ENCODE measurements around the gene CCDC112.

CCDC112 gene

DNA sequence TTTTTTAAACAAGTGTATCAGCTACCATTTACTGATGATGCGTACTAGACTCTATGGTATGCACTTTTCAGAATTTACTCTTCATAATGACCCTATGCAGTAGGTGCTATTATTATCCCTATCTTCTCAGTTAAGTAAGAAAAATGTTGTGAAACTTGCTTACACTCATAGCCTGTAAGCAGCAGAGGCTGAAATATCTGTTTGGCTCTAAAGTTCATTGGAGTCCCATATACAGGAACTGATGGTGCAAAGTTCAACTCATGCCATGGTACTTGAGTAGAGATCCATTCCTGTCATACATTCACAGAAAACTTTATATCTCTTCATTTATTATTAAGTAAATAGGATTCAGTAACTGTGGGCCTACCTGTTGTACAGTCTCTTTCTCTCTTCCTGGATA, 41.4 kb upstream of the CCDC112 start:
- Histone ChIP-seq H3K4me3 (ENCODE audit: insufficient read depth, low read length, poor library complexity, severe bottlenecking) (no peak overlapping the region), H3K27me3 (ENCODE audit: low read length) (no peaks in the 10 kb centered on the region), H3K9me3 (ENCODE audit: insufficient read depth, low read length) (no peaks in the 10 kb centered on the region), H3K9ac (ENCODE audit: low read length) (no peak overlapping the region), H3K27ac (ENCODE audit: low read depth, low read length) (no peak overlapping the region), H2AFZ (ENCODE audit: low read depth, low read length, severe bottlenecking) (no peak overlapping the region), H3K4me2 (ENCODE audit: low read depth, low read length, poor library complexity, severe bottlenecking) (no peak overlapping the region), H4K20me1 (ENCODE audit: low read depth, low read length) (no peaks in the 10 kb centered on the region), H3K36me3 (ENCODE audit: low read length) (no peaks in the 10 kb centered on the region), H3K79me2 (ENCODE audit: insufficient read depth, low read length) (no peaks in the 10 kb centered on the region), H3F3A (ENCODE audit: insufficient read depth) (no peaks in the 10 kb centered on the region), H3K9me2 (replicated peaks; ENCODE audit: insufficient read depth, low read length) (no peaks in the 10 kb centered on the region)
- no peak for TF ChIP-seq EZH2phosphoT487 (conservative IDR thresholded peaks at IDR 0.05; ENCODE audit: low read length)
- TF ChIP-seq, protein P1, sequence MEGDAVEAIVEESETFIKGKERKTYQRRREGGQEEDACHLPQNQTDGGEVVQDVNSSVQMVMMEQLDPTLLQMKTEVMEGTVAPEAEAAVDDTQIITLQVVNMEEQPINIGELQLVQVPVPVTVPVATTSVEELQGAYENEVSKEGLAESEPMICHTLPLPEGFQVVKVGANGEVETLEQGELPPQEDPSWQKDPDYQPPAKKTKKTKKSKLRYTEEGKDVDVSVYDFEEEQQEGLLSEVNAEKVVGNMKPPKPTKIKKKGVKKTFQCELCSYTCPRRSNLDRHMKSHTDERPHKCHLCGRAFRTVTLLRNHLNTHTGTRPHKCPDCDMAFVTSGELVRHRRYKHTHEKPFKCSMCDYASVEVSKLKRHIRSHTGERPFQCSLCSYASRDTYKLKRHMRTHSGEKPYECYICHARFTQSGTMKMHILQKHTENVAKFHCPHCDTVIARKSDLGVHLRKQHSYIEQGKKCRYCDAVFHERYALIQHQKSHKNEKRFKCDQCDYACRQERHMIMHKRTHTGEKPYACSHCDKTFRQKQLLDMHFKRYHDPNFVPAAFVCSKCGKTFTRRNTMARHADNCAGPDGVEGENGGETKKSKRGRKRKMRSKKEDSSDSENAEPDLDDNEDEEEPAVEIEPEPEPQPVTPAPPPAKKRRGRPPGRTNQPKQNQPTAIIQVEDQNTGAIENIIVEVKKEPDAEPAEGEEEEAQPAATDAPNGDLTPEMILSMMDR (IDR thresholded peaks at IDR 0.05; ENCODE audit: insufficient read depth, low read length, poor library complexity, severe bottlenecking) = no peak

DNA sequence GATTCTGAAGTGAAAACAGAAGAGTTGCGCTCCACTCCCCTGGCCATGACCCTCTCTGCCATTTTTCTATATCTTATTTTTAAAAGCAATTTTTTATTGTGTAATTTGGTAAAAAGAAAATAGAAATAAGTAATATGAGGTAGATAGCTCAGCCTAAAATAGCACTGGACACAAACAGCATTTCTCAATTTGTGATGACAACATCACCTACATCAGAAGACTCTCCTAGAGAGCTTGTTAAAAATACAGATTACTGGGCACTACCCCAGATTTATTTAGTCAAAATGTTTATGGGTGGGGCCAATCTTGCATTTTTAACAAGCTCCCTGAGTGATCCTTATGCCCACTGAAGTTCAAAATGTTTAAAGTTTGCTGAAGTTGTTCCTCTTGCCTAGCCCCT, 40.5 kb upstream of the CCDC112 start:
- no peaks in the 10 kb centered on the region for H3F3A ChIP-seq (ENCODE audit: insufficient read depth)
- no peak overlapping the region for H3K4me3 ChIP-seq (ENCODE audit: insufficient read depth, low read length, poor library complexity, severe bottlenecking)
- no peak for TF ChIP-seq EZH2phosphoT487 (conservative IDR thresholded peaks at IDR 0.05; ENCODE audit: low read length)
- TF ChIP-seq, protein P1 (IDR thresholded peaks at IDR 0.05; ENCODE audit: insufficient read depth, low read length, poor library complexity, severe bottlenecking) = no peak
- no peak overlapping the region for H3K4me2 ChIP-seq (ENCODE audit: low read depth, low read length, poor library complexity, severe bottlenecking)
- no peak overlapping the region for H2AFZ ChIP-seq (ENCODE audit: low read depth, low read length, severe bottlenecking)
- no peaks in the 10 kb centered on the region for H4K20me1 ChIP-seq (ENCODE audit: low read depth, low read length)
- no peaks in the 10 kb centered on the region for H3K9me3 ChIP-seq (ENCODE audit: insufficient read depth, low read length)
- no peaks in the 10 kb centered on the region for H3K36me3 ChIP-seq (ENCODE audit: low read length)
- no peaks in the 10 kb centered on the region for H3K9me2 ChIP-seq (replicated peaks; ENCODE audit: insufficient read depth, low read length)
- H3K27ac ChIP-seq (ENCODE audit: low read depth, low read length) = no peak overlapping the region
- no peaks in the 10 kb centered on the region for H3K79me2 ChIP-seq (ENCODE audit: insufficient read depth, low read length)
- H3K27me3 ChIP-seq (ENCODE audit: low read length) = no peaks in the 10 kb centered on the region
- H3K9ac ChIP-seq (ENCODE audit: low read length) = no peak overlapping the region

DNA sequence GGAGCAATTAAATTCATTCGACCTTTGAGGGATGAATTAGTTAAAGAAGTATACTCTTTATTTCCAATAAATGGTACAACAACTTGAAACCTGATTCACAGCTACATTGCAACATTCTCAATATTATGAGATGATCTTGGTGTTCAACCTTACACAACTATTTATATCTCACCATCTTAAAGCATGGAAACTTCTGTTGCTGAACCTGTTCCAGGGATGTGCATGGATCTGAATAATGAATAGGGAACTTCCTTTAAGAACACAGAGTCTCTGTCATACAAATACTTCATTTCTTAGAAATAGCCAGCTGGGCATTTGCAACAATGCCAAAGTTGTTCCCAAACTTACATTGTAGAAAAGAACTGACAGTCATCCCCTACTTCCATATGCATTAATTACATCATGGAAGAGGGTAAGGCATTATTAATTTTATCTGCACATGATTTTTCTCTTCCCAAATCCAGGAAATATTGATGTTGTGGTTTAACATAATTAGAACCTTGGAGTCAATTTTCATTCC, 39.8 kb upstream of the CCDC112 start:
- Histone ChIP-seq H3K9ac (ENCODE audit: low read length) (no peak overlapping the region), H3K27ac (ENCODE audit: low read depth, low read length) (no peak overlapping the region), H3K79me2 (ENCODE audit: insufficient read depth, low read length) (no peaks in the 10 kb centered on the region), H3K36me3 (ENCODE audit: low read length) (no peaks in the 10 kb centered on the region), H3K27me3 (ENCODE audit: low read length) (no peaks in the 10 kb centered on the region), H3K4me2 (ENCODE audit: low read depth, low read length, poor library complexity, severe bottlenecking) (no peak overlapping the region), H3K9me2 (replicated peaks; ENCODE audit: insufficient read depth, low read length) (no peaks in the 10 kb centered on the region), H4K20me1 (ENCODE audit: low read depth, low read length) (no peaks in the 10 kb centered on the region), H3K4me3 (ENCODE audit: insufficient read depth, low read length, poor library complexity, severe bottlenecking) (no peak overlapping the region), H3F3A (ENCODE audit: insufficient read depth) (no peaks in the 10 kb centered on the region), H2AFZ (ENCODE audit: low read depth, low read length, severe bottlenecking) (no peak overlapping the region), H3K9me3 (ENCODE audit: insufficient read depth, low read length) (no peaks in the 10 kb centered on the region)
- TF ChIP-seq EZH2phosphoT487 (conservative IDR thresholded peaks at IDR 0.05; ENCODE audit: low read length) = no peak
- TF ChIP-seq, protein P1 (IDR thresholded peaks at IDR 0.05; ENCODE audit: insufficient read depth, low read length, poor library complexity, severe bottlenecking) = no peak
